ENCODE measurements around the gene RSPO4.

RSPO4 gene

GRCh38 chr20:940926-941325 lies 61.2 kb downstream of the RSPO4 start:
- no peak for DNase-seq

- DNase-seq, result no peak
Measured at GRCh38 chr20:939606-940005, 62.5 kb downstream of the RSPO4 start.

- DNase-seq, result no peak
Measured at GRCh38 chr20:934186-934840, 67.8 kb downstream of the RSPO4 start.

GRCh38 chr20:933029-933428 lies 69.1 kb downstream of the RSPO4 start:
- no peak for DNase-seq

- no peak for DNase-seq
Measured at GRCh38 chr20:931401-931800, 70.7 kb downstream of the RSPO4 start.

- DNase-seq, result no peak
Measured at GRCh38 chr20:926670-927069, 75.4 kb downstream of the RSPO4 start.

GRCh38 chr20:925516-925915 lies 76.6 kb downstream of the RSPO4 start:
- DNase-seq, result no peak

- no peak for DNase-seq
Measured at GRCh38 chr20:924639-925038, 77.5 kb downstream of the RSPO4 start.

GRCh38 chr20:922781-923180 lies 79.3 kb downstream of the RSPO4 start:
- DNase-seq, result no peak

GRCh38 chr20:921068-921467 lies 81.0 kb downstream of the RSPO4 start:
- no peak for DNase-seq

- no peak for DNase-seq
Measured at GRCh38 chr20:920311-920710, 81.8 kb downstream of the RSPO4 start.

GRCh38 chr20:919491-919916 lies 82.6 kb downstream of the RSPO4 start:
- DNase-seq, result no peak

- no peak for DNase-seq
Measured at GRCh38 chr20:917416-917815, 84.7 kb downstream of the RSPO4 start.

- no peak for DNase-seq
Measured at GRCh38 chr20:916825-917224, 85.3 kb downstream of the RSPO4 start.

GRCh38 chr20:916125-916799 lies 85.8 kb downstream of the RSPO4 start, which contains the start of gene ANGPT4:
Gene ANGPT4, minus strand, starts transcription at chr20:916334. Its CDS starts 120 bp downstream, at chr20:916214.
- DNase-seq, result no peak

GRCh38 chr20:914727-915498 lies 87.2 kb downstream of the RSPO4 start:
- no peak for DNase-seq

- DNase-seq, result no peak
Measured at GRCh38 chr20:913306-913849, 88.7 kb downstream of the RSPO4 start.

- no peak for DNase-seq
Measured at GRCh38 chr20:911882-912600, 90.1 kb downstream of the RSPO4 start.

GRCh38 chr20:910870-911770 lies 91.0 kb downstream of the RSPO4 start:
- DNase-seq, result no peak

- no peak for DNase-seq
Measured at GRCh38 chr20:910132-910869, 91.8 kb downstream of the RSPO4 start.

- no peak for DNase-seq
Measured at GRCh38 chr20:909641-910040, 92.5 kb downstream of the RSPO4 start.

Measured in NCI-H1105 (cell line).